Measurements from ENCODE around the gene DPP10. TPM values are rescaled to one million over a fixed set of nuclear protein-coding genes. Genes with fewer than 3 reads are reported as not detected.

DPP10 gene
- total RNA-seq, 1 experiment from 2014 or later = not detected

GRCh38 chr2:115568643-115569042 lies 1126.2 kb downstream of the DPP10 start:
- DNase-seq (ENCODE audit: low read depth) = no peak

DNA sequence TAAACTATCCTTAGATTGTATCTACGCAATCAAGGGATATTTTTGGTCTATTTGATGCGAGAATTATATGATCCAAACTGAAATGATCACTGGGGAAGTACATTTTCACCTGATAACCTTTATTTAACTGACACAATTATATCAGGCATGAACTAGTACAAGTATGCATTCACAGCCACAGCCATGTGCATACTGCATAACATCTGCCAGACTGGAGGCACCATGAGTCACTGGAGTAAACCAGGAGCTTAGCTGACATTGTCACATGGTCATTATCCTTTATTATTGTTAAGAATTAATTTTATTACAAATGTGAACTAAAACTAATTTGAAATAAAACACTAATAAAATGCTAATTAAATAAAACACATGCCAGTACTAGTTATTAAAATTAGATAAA lies 1127.1 kb downstream of the DPP10 start:
- no peak for DNase-seq (ENCODE audit: low read depth)

GRCh38 chr2:115572746-115573145 lies 1130.3 kb downstream of the DPP10 start:
- DNase-seq (ENCODE audit: low read depth) = no peak

GRCh38 chr2:115573756-115574155 lies 1131.3 kb downstream of the DPP10 start:
- no peak for DNase-seq (ENCODE audit: low read depth)

- DNase-seq (ENCODE audit: low read depth) = no peak
Observed at GRCh38 chr2:115574667-115575066, 1132.2 kb downstream of the DPP10 start.

DNA sequence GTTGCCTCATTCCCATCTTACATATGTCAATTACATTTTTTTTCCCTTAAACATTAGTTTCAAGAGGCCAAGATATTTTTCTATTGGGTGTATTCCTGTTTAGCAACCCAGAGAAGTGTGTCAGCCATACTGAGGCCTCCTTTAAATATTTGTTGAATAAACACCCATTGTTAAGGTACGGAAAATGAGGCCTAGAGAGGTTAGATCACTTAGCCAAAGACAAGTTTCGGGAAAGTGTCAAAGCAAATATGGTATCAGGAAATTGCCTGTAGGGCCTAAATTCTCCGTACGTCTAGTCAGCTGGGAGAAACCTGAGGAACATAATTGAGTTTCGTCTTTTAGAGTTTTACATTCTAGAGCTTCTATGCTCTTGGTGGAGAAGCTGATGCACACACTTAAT lies 1138.3 kb downstream of the DPP10 start:
- no peak for DNase-seq (ENCODE audit: low read depth)

DNA sequence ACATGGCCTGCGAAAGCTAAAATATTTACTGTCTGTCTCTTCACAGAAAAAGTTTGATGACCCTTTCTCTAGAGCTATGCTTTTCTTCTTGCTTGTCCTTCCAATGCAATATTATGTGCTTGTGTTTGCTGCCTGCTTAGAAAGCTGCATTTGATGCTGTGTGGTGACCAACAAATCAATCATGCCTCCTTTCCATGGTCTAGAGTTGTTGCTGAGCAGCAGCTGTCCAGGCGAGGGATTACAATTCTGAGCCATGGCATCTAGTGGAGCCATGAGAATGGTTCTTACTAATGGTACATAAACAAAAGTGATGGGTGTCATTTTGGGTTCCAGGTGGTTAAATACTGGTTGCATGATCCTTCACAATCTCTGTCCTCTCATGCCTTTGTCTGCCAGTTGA lies 1142.1 kb downstream of the DPP10 start:
- DNase-seq (ENCODE audit: low read depth) = no peak

DNA sequence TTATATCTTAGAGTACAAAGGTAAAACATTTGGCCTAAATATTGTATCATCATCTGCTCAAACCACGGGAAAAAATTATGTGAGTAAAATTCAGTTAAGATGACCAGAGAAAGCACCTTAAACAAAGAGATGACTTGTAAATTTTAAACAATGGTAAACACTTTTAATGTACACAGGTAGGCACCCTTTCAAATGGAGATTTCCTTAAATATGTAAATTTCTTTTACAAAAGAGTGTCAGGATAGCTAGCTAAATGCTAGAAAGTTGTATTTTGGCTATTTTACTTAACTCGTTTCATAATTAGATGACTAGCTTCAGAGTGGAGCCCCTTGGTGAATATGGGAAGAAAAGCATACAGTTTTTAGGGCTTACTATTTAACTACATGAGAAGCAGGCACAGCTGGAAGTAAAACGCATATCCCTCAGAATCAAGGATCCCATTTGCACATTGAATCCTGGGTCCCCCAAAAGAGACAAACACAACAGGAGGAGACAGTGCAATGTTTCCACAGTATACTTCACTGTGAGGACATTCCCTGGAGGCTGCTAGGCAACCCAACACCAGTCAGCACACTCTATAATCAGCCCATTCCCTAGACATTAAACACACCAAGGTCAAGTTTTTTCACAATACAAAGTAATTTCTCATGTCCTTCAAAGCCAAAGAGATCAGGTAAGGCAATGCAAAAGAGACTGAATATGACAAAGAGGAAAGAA lies 1154.4 kb downstream of the DPP10 start:
- no peak for DNase-seq (ENCODE audit: low read depth)

DNA sequence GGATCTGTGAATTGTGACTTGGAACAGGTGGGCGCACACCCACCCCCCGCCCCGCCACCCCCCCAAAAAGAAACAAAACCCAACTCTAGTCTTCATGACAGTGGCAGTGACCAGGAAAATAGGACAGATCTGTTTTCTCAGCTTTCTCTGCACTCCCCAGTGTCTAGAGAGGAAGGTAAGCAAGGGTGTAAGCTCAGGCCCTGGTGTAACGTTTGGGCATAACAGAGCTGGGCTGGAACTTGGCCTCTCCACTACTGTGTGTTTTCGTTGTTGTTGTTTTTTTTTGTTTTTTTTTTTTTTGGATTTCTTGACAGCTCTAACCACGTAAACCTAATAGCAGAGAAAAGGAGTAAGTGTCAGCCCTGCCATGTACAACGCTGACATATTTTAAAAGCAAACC lies 1160.8 kb downstream of the DPP10 start:
- no peak for DNase-seq (ENCODE audit: low read depth)

- DNase-seq (ENCODE audit: low read depth) = no peak
Observed at GRCh38 chr2:115606350-115606749, 1163.9 kb downstream of the DPP10 start.

GRCh38 chr2:115609978-115610377 lies 1167.5 kb downstream of the DPP10 start:
- DNase-seq (ENCODE audit: low read depth) = no peak

DNA sequence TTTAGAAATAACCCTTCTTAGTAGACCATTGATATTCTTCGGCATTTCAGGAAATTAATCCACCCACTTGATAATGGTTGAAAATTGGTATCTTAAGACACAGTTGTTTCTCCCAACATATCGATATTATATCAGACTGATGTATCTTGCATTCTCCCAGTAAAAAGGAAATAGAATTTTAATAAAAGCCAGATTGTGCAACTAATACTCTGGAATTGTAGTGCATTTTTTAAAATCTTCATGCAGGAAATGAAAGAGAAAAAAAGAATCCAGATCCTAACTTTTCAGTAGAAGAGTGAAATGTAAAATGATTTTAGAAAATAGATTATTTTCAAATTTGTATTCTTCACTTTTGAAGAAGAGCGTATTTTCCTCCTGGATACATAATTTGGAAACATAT lies 1168.4 kb downstream of the DPP10 start:
- no peak for DNase-seq (ENCODE audit: low read depth)

- DNase-seq (ENCODE audit: low read depth) = no peak
Observed at GRCh38 chr2:115624332-115624731, 1181.9 kb downstream of the DPP10 start.

DNA sequence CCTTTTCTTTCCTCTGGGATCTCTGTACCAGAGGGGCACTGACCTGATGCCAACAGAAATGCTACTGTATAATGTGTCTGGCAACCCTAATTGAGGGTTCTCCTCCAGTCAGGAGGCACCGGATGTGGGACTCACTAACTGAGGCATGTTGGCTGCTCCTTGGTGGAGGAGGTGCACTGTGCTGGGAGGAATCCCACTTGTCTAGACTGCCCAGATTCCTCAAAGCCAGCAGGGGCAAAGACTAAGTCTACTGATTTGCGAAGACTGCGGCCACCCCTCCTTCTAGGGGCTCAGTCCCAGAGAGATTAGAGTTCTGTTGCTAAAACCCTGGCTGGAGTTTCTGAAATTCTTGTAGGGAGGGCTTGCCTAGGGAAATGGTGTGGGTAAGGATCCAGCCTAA lies 1192.1 kb downstream of the DPP10 start:
- no peak for DNase-seq (ENCODE audit: low read depth)

GRCh38 chr2:115635430-115635829 lies 1193.0 kb downstream of the DPP10 start:
- no peak for DNase-seq (ENCODE audit: low read depth)

GRCh38 chr2:115649731-115650130 lies 1207.3 kb downstream of the DPP10 start:
- DNase-seq (ENCODE audit: low read depth) = no peak

- DNase-seq (ENCODE audit: low read depth) = no peak
Observed at GRCh38 chr2:115650827-115651226, 1208.4 kb downstream of the DPP10 start.

DNA sequence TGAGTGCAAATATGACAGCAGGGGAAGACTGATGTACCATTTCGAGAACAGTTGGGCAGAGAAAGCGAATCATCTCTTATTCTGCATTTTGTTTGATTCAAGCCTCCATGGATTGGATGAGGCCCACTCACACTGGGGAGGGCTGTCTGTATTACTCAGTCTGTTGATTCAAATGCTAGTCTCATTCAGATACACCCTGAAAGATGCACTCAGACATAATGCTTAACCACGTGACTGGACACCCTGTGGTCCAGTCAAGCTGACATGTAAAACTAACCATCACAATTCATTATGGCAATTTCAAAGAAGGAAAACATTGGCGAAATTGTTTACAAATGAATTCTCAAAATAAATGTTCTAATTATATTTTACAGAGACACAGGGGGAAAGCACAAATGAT lies 1210.2 kb downstream of the DPP10 start:
- no peak for DNase-seq (ENCODE audit: low read depth)

GRCh38 chr2:115654362-115654761 lies 1211.9 kb downstream of the DPP10 start:
- DNase-seq (ENCODE audit: low read depth) = no peak

GRCh38 chr2:115678129-115678528 lies 1235.7 kb downstream of the DPP10 start:
- DNase-seq (ENCODE audit: low read depth) = no peak

DNA sequence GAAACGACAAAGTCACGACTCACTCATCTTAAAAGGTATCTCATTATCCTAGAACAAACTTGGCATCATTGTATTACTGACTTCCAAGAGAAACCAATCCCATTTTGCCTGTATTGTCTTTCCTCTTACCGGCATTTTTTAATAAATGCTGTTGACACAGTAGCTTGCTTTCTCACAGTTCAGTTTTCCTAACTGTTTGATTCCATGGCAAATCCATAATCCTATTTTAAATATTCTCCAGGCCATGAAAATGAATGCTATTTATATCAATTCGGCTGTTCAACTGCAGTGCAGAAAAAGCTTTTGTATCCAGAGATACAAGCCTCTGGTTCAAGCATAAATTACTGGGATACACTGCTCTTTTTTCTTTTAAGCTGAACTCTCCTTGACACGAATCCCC lies 1241.9 kb downstream of the DPP10 start:
- DNase-seq (ENCODE audit: low read depth) = no peak

DNA sequence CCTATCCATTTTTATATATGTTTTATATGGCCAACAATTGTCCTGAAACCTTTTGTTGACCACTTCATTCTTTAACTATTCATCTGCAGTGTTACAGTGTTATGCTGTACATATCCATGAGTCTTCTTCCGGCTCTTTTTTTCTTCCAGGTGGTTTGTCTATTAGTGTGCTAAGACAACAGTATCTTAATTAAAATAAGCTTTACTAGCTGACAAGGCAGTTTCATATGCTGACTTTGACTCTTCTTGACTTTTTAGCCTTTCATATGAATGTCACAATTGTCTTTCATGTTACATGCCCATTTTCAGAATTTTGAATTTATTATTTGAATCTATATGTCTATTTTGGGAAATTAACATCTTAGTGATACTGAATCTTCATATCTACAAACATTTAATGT lies 1249.0 kb downstream of the DPP10 start:
- no peak for DNase-seq (ENCODE audit: low read depth)

GRCh38 chr2:115694651-115695050 lies 1252.2 kb downstream of the DPP10 start:
- DNase-seq (ENCODE audit: low read depth) = no peak

- DNase-seq (ENCODE audit: low read depth) = no peak
Observed at GRCh38 chr2:115733190-115733775, 1290.8 kb downstream of the DPP10 start.

Measured in M059J (cell line).